RCC 7860 (cell line): ENCODE data around the gene TARM1.
A peak's percentile ranks its signal among the peaks of the same experiment; 100 is the strongest.

Experiments used
- DNase-seq: peaks from one replicate; pipeline ENCODE4 v3.0.0-alpha.2; 2015; ENCODE audit warnings: low spot score
- FAIRE-seq: peaks from 2 replicates; lab custom pipeline; 2012; peaks lifted over from hg19 to GRCh38; lab: Jason Lieb, UNC

Gene TARM1

GRCh38 chr19:54081032-54081431 lies at the start of gene TARM1:
TARM1 (minus strand) TSS chr19:54081365; CDS start chr19:54081340, 25 bp downstream.
- DNase-seq = no peak
- no peak for FAIRE-seq

GRCh38 chr19:54129617-54129996 lies 48.4 kb upstream of the TARM1 start:
- no peak for FAIRE-seq

GRCh38 chr19:54128796-54129616 lies 47.8 kb upstream of the TARM1 start:
- FAIRE-seq = no peak

More at GRCh38 chr19:54129617-54129996, 48.4 kb upstream of the TARM1 start:
- no peak for DNase-seq

GRCh38 chr19:54128441-54128725 lies 47.2 kb upstream of the TARM1 start:
- DNase-seq (no peak), FAIRE-seq (no peak)

More at GRCh38 chr19:54128796-54129616, 47.8 kb upstream of the TARM1 start:
- DNase-seq = no peak

- no peak for FAIRE-seq
- no peak for DNase-seq
These were observed 46.7 kb upstream of the TARM1 start for GRCh38 chr19:54127688-54128440.

- FAIRE-seq (no peak), DNase-seq (no peak)
These were observed 44.5 kb upstream of the TARM1 start for GRCh38 chr19:54125713-54126112.

- DNase-seq (no peak), FAIRE-seq (no peak)
These were observed 43.2 kb upstream of the TARM1 start for GRCh38 chr19:54124393-54124792.

GRCh38 chr19:54123682-54124081 lies 42.5 kb upstream of the TARM1 start:
- FAIRE-seq (no peak), DNase-seq (no peak)

- no peak for DNase-seq
- no peak for FAIRE-seq
These were observed 40.1 kb upstream of the TARM1 start for GRCh38 chr19:54121259-54121658.

- FAIRE-seq = peak; percentile 66
- peak; percentile 87 for DNase-seq
These were observed 34.2 kb upstream of the TARM1 start, which contains the start of the genes PRPF31 and TFPT for GRCh38 chr19:54115109-54116063. PRPF31 (plus strand) TSS chr19:54115754; CDS start chr19:54118279, 2,525 bp downstream. TFPT (minus strand) TSS chr19:54115657; CDS start chr19:54115269, 388 bp downstream.

GRCh38 chr19:54114340-54115108 lies 33.4 kb upstream of the TARM1 start:
- FAIRE-seq (no peak), DNase-seq (no peak)

GRCh38 chr19:54109651-54110050 lies 28.5 kb upstream of the TARM1 start:
- DNase-seq (no peak), FAIRE-seq (no peak)

GRCh38 chr19:54108496-54108895 lies 27.3 kb upstream of the TARM1 start:
- FAIRE-seq = no peak

GRCh38 chr19:54107876-54108490 lies 26.8 kb upstream of the TARM1 start:
- FAIRE-seq = no peak

More at GRCh38 chr19:54108496-54108895, 27.3 kb upstream of the TARM1 start:
- no peak for DNase-seq

GRCh38 chr19:54106716-54107115 lies 25.6 kb upstream of the TARM1 start:
- FAIRE-seq (no peak), DNase-seq (no peak)

More at GRCh38 chr19:54107876-54108490, 26.8 kb upstream of the TARM1 start:
- no peak for DNase-seq

GRCh38 chr19:54105796-54106195 lies 24.6 kb upstream of the TARM1 start:
- DNase-seq (no peak), FAIRE-seq (no peak)

- no peak for FAIRE-seq
These were observed 24.0 kb upstream of the TARM1 start for GRCh38 chr19:54104998-54105715.

GRCh38 chr19:54102421-54103169 lies 21.4 kb upstream of the TARM1 start, which contains the start of gene NDUFA3:
NDUFA3 (plus strand) TSS chr19:54102855; CDS start chr19:54102879, 24 bp downstream.
- FAIRE-seq (peak; percentile 67), DNase-seq (peak; percentile 94)

More at GRCh38 chr19:54104998-54105715, 24.0 kb upstream of the TARM1 start:
- DNase-seq = no peak
